K562 (cell line): Measurements from ENCODE around the gene HRCT1. TPM values are rescaled to one million over a fixed set of nuclear protein-coding genes. Genes with fewer than 3 reads are reported as not detected.

Source experiments
- CBX5 ChIP-seq: IDR thresholded peaks from 2 replicates; pipeline ENCODE4 v1.6.1; 2014; ENCODE audit warnings: low read depth, borderline replicate concordance
- GTF2E2 ChIP-seq: fragments of 200-800 bp; sonication (Bioruptor generic); IDR thresholded peaks from 2 replicates; pipeline ENCODE4 v1.6.1; 2016; ENCODE audit warnings: missing genetic modification characterization, missing compliant biosample characterization
- ILF3 ChIP-seq: fragments of 450-650 bp; IDR thresholded peaks from 2 replicates; pipeline ENCODE4 v1.6.1; 2018; ENCODE audit warnings: antibody characterized with exemption, mild to moderate bottlenecking, moderate library complexity, borderline replicate concordance
- MAFG ChIP-seq: fragments of 450-650 bp; conservative IDR thresholded peaks from 2 replicates; pipeline ENCODE4 v1.6.1; 2016; ENCODE audit warnings: missing genetic modification characterization, missing compliant biosample characterization
- MTA2 ChIP-seq: fragments of 450-650 bp; IDR thresholded peaks from 2 replicates; pipeline ENCODE4 v1.6.1; 2016; ENCODE audit warnings: low read depth
- NEUROD1 ChIP-seq: fragments of 150-350 bp; IDR thresholded peaks from 2 replicates; pipeline ENCODE4 v1.6.1; 2014; ENCODE audit warnings: borderline replicate concordance, low read length, low read depth; ENCODE audit not compliant: partially characterized antibody
- NFIX ChIP-seq: fragments of 250-450 bp; sonication (Bioruptor Pico); IDR thresholded peaks from 2 replicates; pipeline ENCODE4 v1.4.0; 2020; ENCODE audit warnings: low read depth, mild to moderate bottlenecking, moderate library complexity
- TFAM ChIP-seq: fragments of 250-450 bp; sonication (Bioruptor Pico); conservative IDR thresholded peaks from 2 replicates; pipeline ENCODE4 v1.5.0; 2021; ENCODE audit warnings: mild to moderate bottlenecking, moderate library complexity
- ZNF165 ChIP-seq: fragments of 250-450 bp; sonication (Bioruptor Pico); IDR thresholded peaks from 2 replicates; pipeline ENCODE4 v1.4.0; 2020; ENCODE audit warnings: borderline replicate concordance
- ZNF384 ChIP-seq: IDR thresholded peaks from 2 replicates; pipeline ENCODE4 v1.6.1; 2012; ENCODE audit warnings: low read depth, low read length, improper control_type of control experiment
- polyA plus RNA-seq, 8 experiments: library from polyadenylated mRNA; depleted of rRNA in 4 of 8; stranded (reverse) in 5 of 8; unstranded in 3 of 8; fragments of >200 nt; fragmentation: Nextera tagmentation in 2 of 8; fragmentation: Illumina TruSeq in 1 of 8; extraction: Ambion mirVana in 2 of 8; extraction: Trizol in 1 of 8; gene quantifications; 2 replicates each; pipeline versions ENCODE4 v1.2.1 to v1.2.3, GENCODE V29; 2011 to 2014; ENCODE audit warnings: inconsistent platforms in 1 of 8, missing spikeins in 1 of 8
- total RNA-seq, 7 experiments: library from RNA; depleted of rRNA in 6 of 7; stranded (reverse); fragments of >200 nt in 6 of 7; fragmentation: Illumina TruSeq in 2 of 7; extraction: Trizol in 2 of 7; gene quantifications; 2 replicates each; pipeline versions ENCODE4 v1.2.1 to v1.2.3, GENCODE V29; 2011 to 2021; ENCODE audit warnings: low replicate concordance in 1 of 7
- TF ChIP-seq, protein P1 (sequence below): fragments of 450-650 bp; IDR thresholded peaks from 2 replicates; pipeline ENCODE4 v1.7.1; 2018; ENCODE audit warnings: mild to moderate bottlenecking, low read depth; ENCODE audit not compliant: partially characterized antibody
- TF ChIP-seq, protein P2 (sequence below), 2 experiments: fragments of 450-650 bp; formaldehyde crosslinking in 1 of 2; IDR thresholded peaks; 2 replicates each; pipeline versions ENCODE4 v1.4.0 to v1.6.1; 2014 to 2020; ENCODE audit warnings: mild to moderate bottlenecking in 2 of 2, borderline replicate concordance in 1 of 2, low read depth in 1 of 2
- TF ChIP-seq, protein P3 (sequence below), 2 experiments: IDR thresholded peaks; 2 replicates each; pipeline ENCODE4 v1.6.1; 2011; ENCODE audit warnings: borderline replicate concordance in 1 of 2, control low read depth in 1 of 2, low read depth in 1 of 2, low read length in 1 of 2, mild to moderate bottlenecking in 1 of 2, mixed read lengths in 1 of 2, moderate library complexity in 1 of 2; ENCODE audit not compliant: insufficient read depth in 1 of 2, insufficient read length in 1 of 2, poor library complexity in 1 of 2, severe bottlenecking in 1 of 2; ENCODE audit errors: extremely low read depth in 1 of 2

HRCT1 gene
- total and polyA plus RNA-seq, 9 of the 15 experiments (the other 6 are each of a cell fraction or from before 2014, with no cell fraction given), result 0.40 TPM; not detected in 8

DNA sequence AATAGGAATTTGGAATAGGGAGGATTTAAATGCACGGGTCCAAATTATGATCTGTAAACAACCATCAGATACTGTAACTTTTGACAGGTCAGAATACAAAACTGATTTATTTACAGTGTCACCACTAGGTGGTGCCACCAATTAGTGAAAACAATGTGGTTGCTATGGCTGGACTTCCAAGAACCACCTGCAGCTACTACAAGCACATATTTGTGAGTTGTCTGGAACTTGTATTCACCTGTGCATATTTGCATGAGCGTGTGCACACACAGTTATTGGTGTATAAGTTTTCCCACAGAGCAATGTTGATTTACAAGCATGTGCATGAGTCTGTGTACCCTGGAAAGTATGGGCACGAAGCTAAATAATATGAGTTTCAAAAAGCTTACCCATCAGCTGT lies 3.0 kb upstream of the HRCT1 start (continued):
- TF ChIP-seq, protein P1, sequence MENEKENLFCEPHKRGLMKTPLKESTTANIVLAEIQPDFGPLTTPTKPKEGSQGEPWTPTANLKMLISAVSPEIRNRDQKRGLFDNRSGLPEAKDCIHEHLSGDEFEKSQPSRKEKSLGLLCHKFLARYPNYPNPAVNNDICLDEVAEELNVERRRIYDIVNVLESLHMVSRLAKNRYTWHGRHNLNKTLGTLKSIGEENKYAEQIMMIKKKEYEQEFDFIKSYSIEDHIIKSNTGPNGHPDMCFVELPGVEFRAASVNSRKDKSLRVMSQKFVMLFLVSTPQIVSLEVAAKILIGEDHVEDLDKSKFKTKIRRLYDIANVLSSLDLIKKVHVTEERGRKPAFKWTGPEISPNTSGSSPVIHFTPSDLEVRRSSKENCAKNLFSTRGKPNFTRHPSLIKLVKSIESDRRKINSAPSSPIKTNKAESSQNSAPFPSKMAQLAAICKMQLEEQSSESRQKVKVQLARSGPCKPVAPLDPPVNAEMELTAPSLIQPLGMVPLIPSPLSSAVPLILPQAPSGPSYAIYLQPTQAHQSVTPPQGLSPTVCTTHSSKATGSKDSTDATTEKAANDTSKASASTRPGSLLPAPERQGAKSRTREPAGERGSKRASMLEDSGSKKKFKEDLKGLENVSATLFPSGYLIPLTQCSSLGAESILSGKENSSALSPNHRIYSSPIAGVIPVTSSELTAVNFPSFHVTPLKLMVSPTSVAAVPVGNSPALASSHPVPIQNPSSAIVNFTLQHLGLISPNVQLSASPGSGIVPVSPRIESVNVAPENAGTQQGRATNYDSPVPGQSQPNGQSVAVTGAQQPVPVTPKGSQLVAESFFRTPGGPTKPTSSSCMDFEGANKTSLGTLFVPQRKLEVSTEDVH, result no peak
- TF ChIP-seq ZNF384 (no peak), ILF3 (no peak), NFIX (no peak), CBX5 (no peak), TFAM (CRISPR knock-in tag) (no peak), ZNF165 (CRISPR knock-in tag) (no peak), GTF2E2 (tag) (no peak), MTA2 (no peak), NEUROD1 (no peak), MAFG (tag) (no peak)
- TF ChIP-seq, protein P2, sequence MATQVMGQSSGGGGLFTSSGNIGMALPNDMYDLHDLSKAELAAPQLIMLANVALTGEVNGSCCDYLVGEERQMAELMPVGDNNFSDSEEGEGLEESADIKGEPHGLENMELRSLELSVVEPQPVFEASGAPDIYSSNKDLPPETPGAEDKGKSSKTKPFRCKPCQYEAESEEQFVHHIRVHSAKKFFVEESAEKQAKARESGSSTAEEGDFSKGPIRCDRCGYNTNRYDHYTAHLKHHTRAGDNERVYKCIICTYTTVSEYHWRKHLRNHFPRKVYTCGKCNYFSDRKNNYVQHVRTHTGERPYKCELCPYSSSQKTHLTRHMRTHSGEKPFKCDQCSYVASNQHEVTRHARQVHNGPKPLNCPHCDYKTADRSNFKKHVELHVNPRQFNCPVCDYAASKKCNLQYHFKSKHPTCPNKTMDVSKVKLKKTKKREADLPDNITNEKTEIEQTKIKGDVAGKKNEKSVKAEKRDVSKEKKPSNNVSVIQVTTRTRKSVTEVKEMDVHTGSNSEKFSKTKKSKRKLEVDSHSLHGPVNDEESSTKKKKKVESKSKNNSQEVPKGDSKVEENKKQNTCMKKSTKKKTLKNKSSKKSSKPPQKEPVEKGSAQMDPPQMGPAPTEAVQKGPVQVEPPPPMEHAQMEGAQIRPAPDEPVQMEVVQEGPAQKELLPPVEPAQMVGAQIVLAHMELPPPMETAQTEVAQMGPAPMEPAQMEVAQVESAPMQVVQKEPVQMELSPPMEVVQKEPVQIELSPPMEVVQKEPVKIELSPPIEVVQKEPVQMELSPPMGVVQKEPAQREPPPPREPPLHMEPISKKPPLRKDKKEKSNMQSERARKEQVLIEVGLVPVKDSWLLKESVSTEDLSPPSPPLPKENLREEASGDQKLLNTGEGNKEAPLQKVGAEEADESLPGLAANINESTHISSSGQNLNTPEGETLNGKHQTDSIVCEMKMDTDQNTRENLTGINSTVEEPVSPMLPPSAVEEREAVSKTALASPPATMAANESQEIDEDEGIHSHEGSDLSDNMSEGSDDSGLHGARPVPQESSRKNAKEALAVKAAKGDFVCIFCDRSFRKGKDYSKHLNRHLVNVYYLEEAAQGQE (IDR thresholded peaks at IDR 0.05; ENCODE audit: borderline replicate concordance), result peak; percentile 76; the same call in 1 of the 2 replicates
- TF ChIP-seq, protein P2 (CRISPR knock-in tag; IDR thresholded peaks at IDR 0.05; ENCODE audit: low read depth), result no peak
- TF ChIP-seq, protein P3, sequence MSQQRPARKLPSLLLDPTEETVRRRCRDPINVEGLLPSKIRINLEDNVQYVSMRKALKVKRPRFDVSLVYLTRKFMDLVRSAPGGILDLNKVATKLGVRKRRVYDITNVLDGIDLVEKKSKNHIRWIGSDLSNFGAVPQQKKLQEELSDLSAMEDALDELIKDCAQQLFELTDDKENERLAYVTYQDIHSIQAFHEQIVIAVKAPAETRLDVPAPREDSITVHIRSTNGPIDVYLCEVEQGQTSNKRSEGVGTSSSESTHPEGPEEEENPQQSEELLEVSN (IDR thresholded peaks at IDR 0.05; ENCODE audit: borderline replicate concordance in 1 of 2, extremely low read depth in 1 of 2, insufficient read depth in 1 of 2, insufficient read length in 1 of 2, low read depth in 1 of 2, low read length in 1 of 2, poor library complexity in 1 of 2, severe bottlenecking in 1 of 2), result no peak
